HTR-8/SVneo (cell line): ENCODE results near the gene POM121L12.

Experiments
- DNase-seq: peaks from one replicate; pipeline ENCODE4 v3.0.0; 2011; ENCODE audit warnings: low spot score, mixed read lengths; ENCODE audit not compliant: insufficient read length
- FAIRE-seq: peaks from 2 replicates; lab custom pipeline; 2011; peaks lifted over from hg19 to GRCh38; lab: Jason Lieb, UNC

POM121L12 gene

GRCh38 chr7:53035499-53036412, at the start of gene POM121L12:
TSS of gene POM121L12 (plus strand) at chr7:53035633. CDS start at chr7:53035672, 39 bp downstream.
- FAIRE-seq = no peak
- DNase-seq = no peak

DNA sequence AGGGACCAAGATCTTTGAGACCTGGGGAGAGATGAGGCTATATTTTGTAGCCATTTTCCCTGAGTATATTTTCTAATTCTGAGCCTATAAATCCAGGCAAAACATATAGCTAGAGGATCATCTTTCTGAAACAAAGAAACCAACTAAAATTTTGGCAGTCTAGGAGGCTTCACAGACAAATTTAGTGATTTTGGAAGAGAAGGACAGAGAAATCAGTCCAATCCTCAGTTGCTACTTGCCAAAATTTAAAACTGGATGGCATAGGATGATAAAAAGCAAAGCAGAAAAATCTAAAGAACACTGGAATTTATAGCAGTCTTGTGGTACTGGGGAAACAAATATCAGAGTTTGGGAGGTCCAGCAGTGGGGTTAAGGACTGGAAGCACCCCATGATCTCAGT, 43.4 kb upstream of the POM121L12 start:
- FAIRE-seq = no peak
- DNase-seq = no peak

DNA sequence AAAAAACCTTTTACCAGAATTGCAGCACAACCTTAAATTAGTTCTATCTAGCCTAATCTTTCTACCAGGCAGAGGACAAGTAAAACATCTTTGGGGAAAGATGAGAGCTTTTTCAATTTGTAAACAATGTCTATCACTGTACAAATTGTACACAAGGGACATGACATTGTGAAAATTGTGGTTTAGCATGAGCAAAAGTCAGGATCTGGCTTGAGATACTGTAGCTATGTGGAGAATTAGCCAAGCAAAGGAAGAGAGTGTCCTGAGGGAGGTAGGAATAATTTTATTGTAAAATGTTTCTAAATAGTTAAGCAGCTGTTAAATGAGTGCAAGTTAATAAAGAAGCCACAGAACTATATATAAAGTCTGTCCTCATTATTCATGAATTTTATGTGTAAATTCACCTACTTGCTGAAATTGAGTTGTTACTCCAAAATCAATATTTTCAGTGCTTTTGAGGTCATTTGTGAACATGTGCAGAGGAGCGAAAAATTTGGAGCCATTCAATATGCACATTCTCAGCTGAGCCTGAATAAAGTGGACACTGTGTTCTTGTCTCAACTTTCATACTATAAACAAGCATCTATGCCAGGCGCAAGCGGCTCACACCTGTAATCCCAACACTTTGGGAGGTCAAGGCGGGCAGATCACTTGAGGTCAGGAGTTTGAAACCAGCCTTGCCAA, 42.8 kb upstream of the POM121L12 start:
- FAIRE-seq = no peak

GRCh38 chr7:52995676-52996075, 39.8 kb upstream of the POM121L12 start:
- FAIRE-seq (no peak), DNase-seq (no peak)

More for the DNA sequence above, 42.8 kb upstream of the POM121L12 start:
- no peak for DNase-seq

DNA sequence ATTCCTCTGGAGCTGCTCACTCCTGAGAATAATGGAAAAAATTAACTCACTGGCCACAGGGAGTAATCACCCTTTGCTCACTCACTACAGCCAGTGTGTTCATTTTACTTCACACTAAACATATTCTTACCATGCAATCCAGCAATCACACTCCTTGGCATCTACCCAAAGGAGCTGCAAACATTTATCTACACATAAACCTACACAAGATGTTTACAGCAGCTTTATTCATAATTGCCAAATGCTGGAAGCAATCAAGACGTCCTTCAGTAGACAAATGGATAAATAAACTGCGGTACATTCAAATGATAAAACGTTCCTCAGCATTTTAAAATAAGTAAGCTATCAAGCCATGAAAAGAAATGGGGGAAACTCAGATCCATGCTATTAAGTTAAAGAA, 34.2 kb upstream of the POM121L12 start:
- FAIRE-seq (no peak), DNase-seq (no peak)

DNA sequence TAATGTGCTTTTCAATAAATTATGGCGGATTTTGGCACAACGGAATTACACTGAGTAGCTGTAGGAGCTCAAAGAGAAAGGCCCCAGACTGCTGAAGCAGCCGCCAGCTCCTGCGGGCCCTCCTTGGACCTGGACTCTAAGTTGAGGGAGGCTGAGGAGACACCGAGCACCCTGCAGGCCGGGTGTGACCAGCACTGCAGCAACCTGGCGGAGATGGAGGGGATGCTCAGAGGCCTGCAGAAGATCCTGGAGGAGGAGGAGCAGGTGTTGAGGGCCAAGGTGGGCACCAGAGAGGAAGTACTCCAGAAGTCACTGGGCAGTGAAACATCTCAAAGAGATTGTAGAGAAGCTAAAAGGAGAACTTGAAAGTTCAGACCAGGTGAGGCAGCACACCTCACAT, 33.0 kb upstream of the POM121L12 start:
- no peak for FAIRE-seq
- DNase-seq = no peak

DNA sequence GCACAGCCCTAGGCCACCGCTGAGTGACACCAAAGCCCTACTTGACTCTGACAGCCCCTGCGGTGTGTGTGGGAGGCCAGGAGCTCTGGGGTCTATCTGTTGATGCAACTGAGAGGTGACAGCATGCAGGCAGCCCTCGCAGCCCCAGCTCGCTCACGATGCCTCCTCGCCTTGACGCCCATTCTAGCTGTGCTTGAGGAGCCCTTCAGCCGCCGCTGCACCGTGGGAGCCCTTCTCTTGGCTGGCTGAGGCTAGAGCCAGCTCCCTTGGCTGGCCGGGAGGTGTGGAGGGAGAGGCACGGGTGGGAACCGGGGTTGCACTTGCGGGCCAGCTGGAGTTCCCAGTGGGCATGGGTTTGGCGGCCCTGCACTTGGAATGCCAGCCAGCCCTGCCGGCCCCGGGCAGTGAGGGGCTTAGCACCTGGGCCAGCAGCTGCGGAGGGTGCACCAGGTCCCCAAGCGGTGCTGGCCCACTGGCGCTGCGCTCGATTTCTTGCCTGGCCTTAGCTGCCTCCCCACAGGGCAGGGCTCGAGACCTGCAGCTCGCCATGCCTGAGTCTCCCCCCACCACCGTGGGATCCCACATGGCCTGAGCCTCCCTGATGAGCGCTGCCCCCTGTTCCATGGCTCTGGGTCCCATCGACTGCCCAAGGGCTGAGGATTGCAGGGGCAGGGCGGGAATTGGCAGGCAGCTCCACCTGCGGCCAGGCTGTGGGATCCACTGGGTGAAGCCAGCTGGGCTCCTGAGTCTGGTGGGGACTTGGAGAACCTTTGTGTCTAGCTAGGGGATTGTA, 31.6 kb upstream of the POM121L12 start:
- FAIRE-seq = no peak
- DNase-seq = no peak

DNA sequence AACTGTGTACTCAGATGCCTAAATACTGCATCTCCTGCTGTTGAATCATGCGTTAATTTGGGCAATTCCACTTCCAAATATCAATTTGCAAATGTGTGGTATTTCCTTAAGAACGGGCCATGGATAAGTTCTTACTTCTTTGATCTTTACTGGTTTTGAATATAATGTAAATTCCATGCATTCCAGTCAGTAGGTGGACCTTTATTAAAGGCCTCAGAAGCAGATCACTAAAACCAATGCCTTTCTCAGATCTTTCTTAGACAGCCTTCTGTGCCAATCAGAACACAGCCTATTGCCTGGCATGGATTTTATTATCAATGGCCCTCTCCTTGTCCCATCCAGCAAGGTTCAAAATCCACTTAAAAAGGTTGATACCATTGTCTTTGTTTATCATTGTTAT, 21.5 kb upstream of the POM121L12 start:
- FAIRE-seq (no peak), DNase-seq (no peak)

DNA sequence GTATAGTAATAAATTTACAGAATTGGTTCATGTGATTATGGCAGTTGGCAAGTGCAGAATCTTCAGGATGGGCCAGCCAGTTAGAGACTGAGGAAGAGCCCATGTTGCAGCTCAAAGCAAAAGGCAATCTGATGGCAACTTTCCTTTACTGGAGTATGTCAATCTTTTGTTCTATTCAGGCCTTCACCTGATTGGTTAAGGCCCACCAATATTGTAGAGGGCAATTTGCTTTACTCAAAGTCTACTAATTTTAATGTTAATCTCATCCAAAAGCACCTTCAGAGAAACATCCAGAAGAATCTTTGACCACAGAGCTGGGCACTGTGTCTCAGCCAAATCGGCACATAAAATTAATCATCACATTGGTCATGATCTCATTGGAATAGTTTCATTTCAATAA, 20.0 kb upstream of the POM121L12 start:
- FAIRE-seq = no peak
- DNase-seq = no peak

DNA sequence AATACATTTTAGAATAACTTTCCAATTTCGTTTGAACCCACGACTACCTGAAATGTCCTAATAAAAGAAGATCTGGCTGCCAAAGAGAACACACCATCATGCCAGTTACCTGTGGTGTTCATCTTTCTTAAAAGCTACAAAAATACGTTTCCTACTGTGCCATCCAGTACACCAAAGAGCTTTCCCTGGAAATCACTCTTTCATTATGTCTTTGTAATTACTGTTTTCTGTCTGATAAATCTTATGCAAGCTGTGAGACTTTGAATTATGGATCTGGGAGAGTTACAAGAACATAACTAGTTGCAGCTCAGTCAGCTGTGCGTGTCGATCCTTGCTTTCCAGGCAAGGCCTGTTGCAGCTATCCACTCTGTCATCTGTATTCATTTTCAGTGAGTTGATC, 12.5 kb upstream of the POM121L12 start:
- FAIRE-seq = no peak
- no peak for DNase-seq

DNA sequence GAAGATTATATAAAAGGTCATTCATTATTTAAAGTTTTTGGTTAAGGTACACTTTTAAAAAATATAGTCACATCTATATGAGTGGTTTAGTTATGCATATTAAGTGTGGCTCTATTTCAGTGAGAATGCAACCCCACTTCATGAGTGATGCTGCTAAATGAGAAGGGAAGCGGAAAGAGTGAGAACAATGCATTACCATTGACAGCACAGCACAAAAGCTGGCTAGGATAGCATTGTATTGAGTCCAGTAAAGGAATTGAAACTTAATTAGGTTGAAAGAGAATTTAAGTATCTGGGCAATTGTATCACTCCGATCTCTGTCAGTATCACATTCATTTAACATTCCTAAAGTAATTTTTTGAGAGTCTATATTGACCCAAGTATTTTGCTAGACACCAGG, 13.2 kb downstream of the POM121L12 start:
- FAIRE-seq (no peak), DNase-seq (no peak)

- DNase-seq (no peak), FAIRE-seq (no peak)
These were observed 15.0 kb downstream of the POM121L12 start for GRCh38 chr7:53050433-53050832.

DNA sequence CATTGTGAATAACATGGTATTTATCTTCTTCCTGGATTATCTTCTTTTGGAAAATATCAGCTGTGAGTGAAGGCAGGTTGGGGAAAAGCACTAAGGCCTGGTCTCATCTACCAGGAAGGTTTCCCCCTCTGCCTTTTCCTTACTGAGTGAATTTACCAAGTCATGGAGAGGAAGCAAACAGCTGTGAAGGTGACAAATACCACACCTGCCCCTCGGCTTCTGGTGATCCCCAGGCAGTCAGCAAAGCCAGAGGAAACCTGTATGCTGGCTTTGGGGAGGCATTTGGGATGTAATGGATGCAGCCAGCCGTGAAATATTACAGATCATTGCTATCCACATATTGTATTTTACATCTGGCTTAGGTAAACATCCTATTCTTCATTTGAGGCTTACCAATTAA, 24.2 kb downstream of the POM121L12 start:
- no peak for DNase-seq
- FAIRE-seq = no peak

DNA sequence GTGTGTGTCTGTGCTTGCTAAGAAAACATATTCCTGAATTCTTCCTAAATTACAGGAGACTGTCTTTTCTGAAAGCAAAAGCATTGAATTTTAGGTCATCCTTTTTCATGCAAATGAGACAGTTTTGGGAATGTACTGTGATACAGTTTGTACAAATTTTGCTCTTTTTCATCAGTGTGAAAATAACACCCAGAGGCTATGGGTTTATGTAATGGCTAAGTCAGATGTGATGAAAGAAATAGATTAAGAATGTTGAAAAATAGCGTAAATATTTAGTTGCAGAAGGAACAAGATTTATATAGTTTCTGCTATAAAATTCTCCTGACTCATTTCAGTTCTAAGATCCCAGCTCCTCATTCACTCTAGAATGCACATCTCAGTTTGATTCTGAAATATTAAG, 24.6 kb downstream of the POM121L12 start:
- no peak for DNase-seq
- no peak for FAIRE-seq

- FAIRE-seq = no peak
These were observed 27.4 kb downstream of the POM121L12 start for GRCh38 chr7:53062796-53063195.

DNA sequence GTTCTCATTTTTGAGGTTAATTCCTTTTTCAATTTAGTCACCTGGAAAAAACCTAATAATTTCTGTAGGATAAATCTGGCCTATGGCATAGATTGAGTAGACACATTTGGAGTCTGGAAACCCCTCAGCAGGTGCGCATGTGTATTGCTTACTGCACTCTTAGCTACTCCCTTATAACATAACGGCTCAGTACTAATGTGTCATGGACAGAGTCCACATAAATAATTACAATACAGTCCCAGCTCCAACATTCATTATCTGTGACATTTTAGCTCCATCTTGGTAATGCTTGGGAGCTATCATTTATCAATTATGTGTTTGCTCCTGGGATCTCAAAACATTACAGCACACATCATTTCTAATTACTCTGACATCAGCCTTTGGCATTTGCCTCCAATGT, 33.2 kb downstream of the POM121L12 start:
- DNase-seq (no peak), FAIRE-seq (no peak)

More at GRCh38 chr7:53062796-53063195, 27.4 kb downstream of the POM121L12 start:
- DNase-seq = no peak

DNA sequence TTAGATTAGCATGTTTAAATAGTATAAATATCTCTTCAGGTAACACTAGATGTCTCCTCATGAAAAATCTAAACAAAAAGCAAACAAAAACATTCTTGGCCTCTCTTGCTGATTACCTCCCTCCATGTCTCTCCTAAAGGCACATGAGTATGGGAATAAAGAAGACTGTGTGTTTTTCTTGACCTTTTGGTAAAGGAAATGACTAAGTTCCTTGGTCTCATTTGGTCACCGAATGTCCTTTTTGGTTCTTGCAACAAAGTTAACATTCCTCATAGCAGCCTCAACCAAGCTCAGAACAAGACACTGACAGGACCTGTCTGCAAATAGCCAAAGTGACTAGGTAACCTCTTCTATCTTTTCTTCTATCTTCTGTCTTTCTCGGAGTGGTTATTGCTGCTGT, 35.5 kb downstream of the POM121L12 start:
- DNase-seq = no peak
- FAIRE-seq = no peak
